Measurements from ENCODE around the gene PDE4A. TPM values are rescaled to one million over a fixed set of nuclear protein-coding genes. Genes with fewer than 3 reads are reported as not detected.

Gene PDE4A
- total and polyA plus RNA-seq, 2 of the 13 experiments (the other 11 are each of a cell fraction or from before 2014, with no cell fraction given), result 1.1 to 4.1 TPM

DNA sequence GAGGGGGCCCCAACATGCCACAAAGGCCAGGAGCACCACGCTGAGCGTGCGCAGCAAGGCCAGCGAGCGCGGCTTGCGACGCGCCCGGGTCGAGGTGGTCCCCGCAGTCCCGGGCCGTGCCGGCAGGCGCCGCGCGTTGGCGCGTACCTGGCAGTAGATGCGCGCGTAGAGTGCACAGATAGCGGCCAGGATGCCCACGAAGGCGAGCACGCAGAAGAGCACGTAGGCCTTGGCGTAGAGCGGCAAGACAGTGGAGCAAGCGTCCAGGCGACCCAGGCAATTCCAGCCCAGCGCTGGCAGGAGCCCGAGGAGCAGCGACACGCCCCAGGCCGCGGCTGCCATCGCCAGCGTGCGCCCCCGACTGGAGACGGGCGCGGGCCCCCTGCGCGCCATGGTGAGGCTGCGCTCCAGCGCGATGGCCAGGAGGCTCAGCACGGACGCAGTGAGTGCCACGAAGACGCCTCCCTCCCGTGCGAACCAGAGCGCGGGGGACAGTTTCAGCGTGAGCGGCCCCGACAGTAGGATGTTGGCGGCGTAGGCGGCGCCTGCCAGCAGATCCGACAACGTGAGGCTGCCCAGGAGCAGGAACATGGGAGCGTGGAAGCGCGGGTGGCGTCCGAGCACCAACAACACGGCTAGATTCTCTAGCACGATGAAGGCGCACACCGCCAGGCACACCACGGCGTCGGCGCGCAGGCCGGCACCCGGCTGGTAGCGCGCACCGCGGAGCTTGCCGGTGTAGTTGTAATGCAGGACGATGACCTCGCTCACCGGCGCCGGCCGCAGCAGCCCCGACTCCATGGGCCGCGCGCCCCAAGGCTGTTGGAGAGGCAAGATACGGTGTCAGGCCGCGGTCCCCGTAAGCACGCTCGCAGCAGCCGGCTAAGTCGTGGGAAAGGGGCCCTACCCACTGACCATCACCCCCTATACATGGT lies 94.1 kb downstream of the PDE4A start (continued):
- TF ChIP-seq, protein P1, sequence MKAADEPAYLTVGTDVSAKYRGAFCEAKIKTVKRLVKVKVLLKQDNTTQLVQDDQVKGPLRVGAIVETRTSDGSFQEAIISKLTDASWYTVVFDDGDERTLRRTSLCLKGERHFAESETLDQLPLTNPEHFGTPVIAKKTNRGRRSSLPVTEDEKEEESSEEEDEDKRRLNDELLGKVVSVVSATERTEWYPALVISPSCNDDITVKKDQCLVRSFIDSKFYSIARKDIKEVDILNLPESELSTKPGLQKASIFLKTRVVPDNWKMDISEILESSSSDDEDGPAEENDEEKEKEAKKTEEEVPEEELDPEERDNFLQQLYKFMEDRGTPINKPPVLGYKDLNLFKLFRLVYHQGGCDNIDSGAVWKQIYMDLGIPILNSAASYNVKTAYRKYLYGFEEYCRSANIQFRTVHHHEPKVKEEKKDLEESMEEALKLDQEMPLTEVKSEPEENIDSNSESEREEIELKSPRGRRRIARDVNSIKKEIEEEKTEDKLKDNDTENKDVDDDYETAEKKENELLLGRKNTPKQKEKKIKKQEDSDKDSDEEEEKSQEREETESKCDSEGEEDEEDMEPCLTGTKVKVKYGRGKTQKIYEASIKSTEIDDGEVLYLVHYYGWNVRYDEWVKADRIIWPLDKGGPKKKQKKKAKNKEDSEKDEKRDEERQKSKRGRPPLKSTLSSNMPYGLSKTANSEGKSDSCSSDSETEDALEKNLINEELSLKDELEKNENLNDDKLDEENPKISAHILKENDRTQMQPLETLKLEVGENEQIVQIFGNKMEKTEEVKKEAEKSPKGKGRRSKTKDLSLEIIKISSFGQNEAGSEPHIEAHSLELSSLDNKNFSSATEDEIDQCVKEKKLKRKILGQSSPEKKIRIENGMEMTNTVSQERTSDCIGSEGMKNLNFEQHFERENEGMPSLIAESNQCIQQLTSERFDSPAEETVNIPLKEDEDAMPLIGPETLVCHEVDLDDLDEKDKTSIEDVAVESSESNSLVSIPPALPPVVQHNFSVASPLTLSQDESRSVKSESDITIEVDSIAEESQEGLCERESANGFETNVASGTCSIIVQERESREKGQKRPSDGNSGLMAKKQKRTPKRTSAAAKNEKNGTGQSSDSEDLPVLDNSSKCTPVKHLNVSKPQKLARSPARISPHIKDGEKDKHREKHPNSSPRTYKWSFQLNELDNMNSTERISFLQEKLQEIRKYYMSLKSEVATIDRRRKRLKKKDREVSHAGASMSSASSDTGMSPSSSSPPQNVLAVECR (CRISPR knock-in tag; IDR thresholded peaks at IDR 0.05; ENCODE audit: borderline replicate concordance), result no peak
- TF ChIP-seq ZNF883 (CRISPR knock-in tag; IDR thresholded peaks at IDR 0.05; ENCODE audit: not compliant biosample characterization), result peak; percentile 50
- TF ChIP-seq, protein P2, sequence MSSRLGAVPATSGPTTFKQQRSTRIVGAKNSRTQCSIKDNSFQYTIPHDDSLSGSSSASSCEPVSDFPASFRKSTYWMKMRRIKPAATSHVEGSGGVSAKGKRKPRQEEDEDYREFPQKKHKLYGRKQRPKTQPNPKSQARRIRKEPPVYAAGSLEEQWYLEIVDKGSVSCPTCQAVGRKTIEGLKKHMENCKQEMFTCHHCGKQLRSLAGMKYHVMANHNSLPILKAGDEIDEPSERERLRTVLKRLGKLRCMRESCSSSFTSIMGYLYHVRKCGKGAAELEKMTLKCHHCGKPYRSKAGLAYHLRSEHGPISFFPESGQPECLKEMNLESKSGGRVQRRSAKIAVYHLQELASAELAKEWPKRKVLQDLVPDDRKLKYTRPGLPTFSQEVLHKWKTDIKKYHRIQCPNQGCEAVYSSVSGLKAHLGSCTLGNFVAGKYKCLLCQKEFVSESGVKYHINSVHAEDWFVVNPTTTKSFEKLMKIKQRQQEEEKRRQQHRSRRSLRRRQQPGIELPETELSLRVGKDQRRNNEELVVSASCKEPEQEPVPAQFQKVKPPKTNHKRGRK (CRISPR knock-in tag; IDR thresholded peaks at IDR 0.05), result no peak
- TF ChIP-seq, protein P3, sequence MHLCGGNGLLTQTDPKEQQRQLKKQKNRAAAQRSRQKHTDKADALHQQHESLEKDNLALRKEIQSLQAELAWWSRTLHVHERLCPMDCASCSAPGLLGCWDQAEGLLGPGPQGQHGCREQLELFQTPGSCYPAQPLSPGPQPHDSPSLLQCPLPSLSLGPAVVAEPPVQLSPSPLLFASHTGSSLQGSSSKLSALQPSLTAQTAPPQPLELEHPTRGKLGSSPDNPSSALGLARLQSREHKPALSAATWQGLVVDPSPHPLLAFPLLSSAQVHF (CRISPR knock-in tag; IDR thresholded peaks at IDR 0.05), result no peak
- no peak for TF ChIP-seq SNAPC2 (CRISPR knock-in tag; IDR thresholded peaks at IDR 0.05)
- no peak for TF ChIP-seq SKI (IDR thresholded peaks at IDR 0.05; ENCODE audit: partially characterized antibody)
- TF ChIP-seq IKZF1 (IDR thresholded peaks at IDR 0.05), result no peak
- TF ChIP-seq ZMYM4 (CRISPR knock-in tag; IDR thresholded peaks at IDR 0.05), result no peak
- no peak for TF ChIP-seq ZNF614 (CRISPR knock-in tag; IDR thresholded peaks at IDR 0.05; ENCODE audit: borderline replicate concordance)
- TF ChIP-seq NR2C2 (CRISPR knock-in tag; IDR thresholded peaks at IDR 0.05; ENCODE audit: borderline replicate concordance), result no peak
- no peak for TF ChIP-seq ZNF441 (CRISPR knock-in tag; IDR thresholded peaks at IDR 0.05; ENCODE audit: borderline replicate concordance)
- no peak for TF ChIP-seq NR3C1 (CRISPR knock-in tag; IDR thresholded peaks at IDR 0.05)
- peak; percentile 22 for TF ChIP-seq HNRNPLL (IDR thresholded peaks at IDR 0.05; ENCODE audit: low read depth, low read length, poor library complexity, severe bottlenecking)
- no peak for TF ChIP-seq ZNF782 (CRISPR knock-in tag; IDR thresholded peaks at IDR 0.05; ENCODE audit: borderline replicate concordance)
- TF ChIP-seq, protein P4, sequence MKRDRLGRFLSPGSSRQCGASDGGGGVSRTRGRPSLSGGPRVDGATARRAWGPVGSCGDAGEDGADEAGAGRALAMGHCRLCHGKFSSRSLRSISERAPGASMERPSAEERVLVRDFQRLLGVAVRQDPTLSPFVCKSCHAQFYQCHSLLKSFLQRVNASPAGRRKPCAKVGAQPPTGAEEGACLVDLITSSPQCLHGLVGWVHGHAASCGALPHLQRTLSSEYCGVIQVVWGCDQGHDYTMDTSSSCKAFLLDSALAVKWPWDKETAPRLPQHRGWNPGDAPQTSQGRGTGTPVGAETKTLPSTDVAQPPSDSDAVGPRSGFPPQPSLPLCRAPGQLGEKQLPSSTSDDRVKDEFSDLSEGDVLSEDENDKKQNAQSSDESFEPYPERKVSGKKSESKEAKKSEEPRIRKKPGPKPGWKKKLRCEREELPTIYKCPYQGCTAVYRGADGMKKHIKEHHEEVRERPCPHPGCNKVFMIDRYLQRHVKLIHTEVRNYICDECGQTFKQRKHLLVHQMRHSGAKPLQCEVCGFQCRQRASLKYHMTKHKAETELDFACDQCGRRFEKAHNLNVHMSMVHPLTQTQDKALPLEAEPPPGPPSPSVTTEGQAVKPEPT (CRISPR knock-in tag; IDR thresholded peaks at IDR 0.05; ENCODE audit: low read depth), result no peak
- TF ChIP-seq ZNF777 (CRISPR knock-in tag; IDR thresholded peaks at IDR 0.05), result peak; percentile 63
- TF ChIP-seq, protein P5, sequence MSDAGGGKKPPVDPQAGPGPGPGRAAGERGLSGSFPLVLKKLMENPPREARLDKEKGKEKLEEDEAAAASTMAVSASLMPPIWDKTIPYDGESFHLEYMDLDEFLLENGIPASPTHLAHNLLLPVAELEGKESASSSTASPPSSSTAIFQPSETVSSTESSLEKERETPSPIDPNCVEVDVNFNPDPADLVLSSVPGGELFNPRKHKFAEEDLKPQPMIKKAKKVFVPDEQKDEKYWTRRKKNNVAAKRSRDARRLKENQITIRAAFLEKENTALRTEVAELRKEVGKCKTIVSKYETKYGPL (CRISPR knock-in tag; IDR thresholded peaks at IDR 0.05), result no peak
- TF ChIP-seq ZNF234 (CRISPR knock-in tag; conservative IDR thresholded peaks at IDR 0.05), result no peak
